GM10248 (cell line): ENCODE data around the gene PLSCR3.

Experiments
- CTCF ChIA-PET: fragments of 300-600 bp; sonication (Branson Sonifier 250); formaldehyde crosslinking; extraction: SDS; loops from one replicate; lab custom pipeline; 2021; ENCODE audit warnings: antibody characterized with exemption; lab: Yijun Ruan, JAX
- POLR2A ChIA-PET: fragments of 350-650 bp; sonication (Branson Sonifier 250); formaldehyde crosslinking; extraction: SDS; loops from one replicate; lab custom pipeline; 2020; ENCODE audit warnings: antibody characterized with exemption; lab: Yijun Ruan, JAX
- DNase-seq: peaks from one replicate; pipeline ENCODE4 v3.0.0; 2012; ENCODE audit errors: extremely low spot score
- TF ChIP-seq, protein P1 (sequence below): IDR thresholded peaks from 2 replicates; pipeline ENCODE4 v1.5.1; 2012; ENCODE audit warnings: mild to moderate bottlenecking, low read depth; ENCODE audit errors: extremely low read depth, missing control alignments, control extremely low read depth

The PLSCR3 gene

DNA sequence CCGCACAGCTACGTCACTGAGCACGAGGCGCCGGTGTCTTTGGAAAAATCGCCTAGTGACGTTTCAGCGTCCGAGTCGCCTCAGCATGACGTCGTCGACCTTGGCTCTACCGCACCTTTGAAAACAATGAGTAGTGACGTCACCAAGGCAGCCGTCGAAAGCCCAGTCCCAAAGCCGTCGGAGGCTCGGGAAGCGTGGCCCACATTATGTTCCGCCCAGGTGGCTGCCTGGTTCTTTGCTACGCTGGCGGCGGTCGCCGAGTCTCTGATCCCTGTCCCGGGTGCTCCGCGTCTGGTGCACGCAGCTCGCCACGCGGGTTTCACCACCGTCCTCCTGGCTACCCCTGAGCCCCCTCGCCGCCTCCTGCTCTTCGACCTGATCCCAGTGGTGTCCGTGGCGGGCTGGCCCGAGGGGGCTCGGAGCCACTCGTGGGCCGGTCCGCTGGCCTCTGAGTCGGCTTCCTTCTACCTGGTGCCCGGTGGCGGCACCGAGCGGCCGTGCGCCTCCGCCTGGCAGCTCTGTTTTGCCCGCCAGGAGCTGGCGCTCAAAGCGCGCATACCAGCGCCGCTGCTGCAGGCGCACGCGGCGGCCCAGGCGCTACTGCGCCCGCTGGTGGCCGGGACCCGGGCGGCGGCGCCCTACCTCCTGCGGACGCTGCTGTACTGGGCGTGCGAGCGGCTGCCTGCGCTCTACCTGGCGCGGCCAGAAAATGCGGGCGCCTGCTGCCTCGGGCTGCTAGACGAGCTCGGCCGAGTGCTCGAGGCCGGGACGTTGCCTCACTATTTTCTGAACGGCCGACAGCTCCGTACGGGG, 42.4 kb upstream of the PLSCR3 start:
- CTCF ChIA-PET, result interaction anchor here (0.8 to 5.3 kb wide), 20 partner anchors 9 to 152 kb away, joined by 3 to 43 read pairs (median 4); partner anchors contain the start of genes CHRNB1, POLR2A, SENP3 and SPEM2

DNA sequence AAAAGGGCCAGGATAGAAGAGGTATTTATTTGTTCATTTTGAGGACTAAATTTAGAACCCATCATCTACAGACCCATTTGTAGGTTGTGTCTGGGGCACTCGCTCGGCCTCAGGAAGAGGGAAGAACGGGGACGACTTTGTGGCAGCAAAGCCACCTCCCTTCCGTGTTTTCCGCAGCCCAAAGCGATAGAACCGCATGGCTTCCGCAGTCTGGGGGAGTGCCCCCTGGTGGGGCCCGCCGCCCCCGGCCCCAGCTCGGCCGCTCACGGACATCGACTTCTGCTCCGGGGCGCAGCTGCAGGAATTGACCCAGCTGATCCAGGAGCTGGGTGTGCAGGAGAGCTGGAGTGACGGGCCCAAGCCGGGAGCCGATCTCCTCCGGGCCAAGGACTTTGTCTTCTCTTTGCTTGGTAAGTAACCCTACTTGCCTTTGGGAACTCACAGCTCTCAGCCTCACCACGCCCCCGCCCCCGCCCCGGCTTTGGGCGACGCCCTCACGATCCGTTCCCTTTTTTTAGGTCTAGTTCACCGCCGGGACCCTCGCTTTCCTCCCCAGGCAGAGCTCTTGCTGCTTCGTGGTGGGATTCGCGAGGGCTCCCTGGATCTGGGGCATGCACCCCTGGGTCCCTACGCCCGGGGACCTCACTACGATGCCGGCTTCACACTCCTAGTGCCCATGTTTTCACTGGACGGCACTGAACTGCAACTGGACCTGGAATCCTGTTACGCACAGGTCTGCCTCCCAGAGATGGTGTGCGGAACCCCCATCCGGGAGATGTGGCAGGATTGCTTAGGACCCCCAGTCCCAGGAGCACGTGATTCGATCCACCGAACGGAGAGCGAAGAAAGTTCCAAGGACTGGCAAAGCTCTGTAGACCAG, 41.6 kb upstream of the PLSCR3 start:
- DNase-seq, result peak; percentile 54
- TF ChIP-seq, protein P1, sequence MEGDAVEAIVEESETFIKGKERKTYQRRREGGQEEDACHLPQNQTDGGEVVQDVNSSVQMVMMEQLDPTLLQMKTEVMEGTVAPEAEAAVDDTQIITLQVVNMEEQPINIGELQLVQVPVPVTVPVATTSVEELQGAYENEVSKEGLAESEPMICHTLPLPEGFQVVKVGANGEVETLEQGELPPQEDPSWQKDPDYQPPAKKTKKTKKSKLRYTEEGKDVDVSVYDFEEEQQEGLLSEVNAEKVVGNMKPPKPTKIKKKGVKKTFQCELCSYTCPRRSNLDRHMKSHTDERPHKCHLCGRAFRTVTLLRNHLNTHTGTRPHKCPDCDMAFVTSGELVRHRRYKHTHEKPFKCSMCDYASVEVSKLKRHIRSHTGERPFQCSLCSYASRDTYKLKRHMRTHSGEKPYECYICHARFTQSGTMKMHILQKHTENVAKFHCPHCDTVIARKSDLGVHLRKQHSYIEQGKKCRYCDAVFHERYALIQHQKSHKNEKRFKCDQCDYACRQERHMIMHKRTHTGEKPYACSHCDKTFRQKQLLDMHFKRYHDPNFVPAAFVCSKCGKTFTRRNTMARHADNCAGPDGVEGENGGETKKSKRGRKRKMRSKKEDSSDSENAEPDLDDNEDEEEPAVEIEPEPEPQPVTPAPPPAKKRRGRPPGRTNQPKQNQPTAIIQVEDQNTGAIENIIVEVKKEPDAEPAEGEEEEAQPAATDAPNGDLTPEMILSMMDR, result peak; percentile 17
- CTCF ChIA-PET, result interaction anchor here (0.8 to 5.3 kb wide), 19 partner anchors 10 to 251 kb away, joined by 3 to 43 read pairs (median 4); partner anchors contain the start of genes CHRNB1, POLR2A, SENP3 and SPEM2
- POLR2A ChIA-PET, result interaction anchor here (0.5 to 1.8 kb wide), 4 partner anchors 32 to 110 kb away, joined by 3 to 12 read pairs (median 6); partner anchors contain the start of genes POLR2A and TMEM256

More for the DNA sequence above, 42.4 kb upstream of the PLSCR3 start:
- TF ChIP-seq, protein P1, result peak; percentile 92
- POLR2A ChIA-PET, result interaction anchor here (1.2 to 1.8 kb wide), 2 partner anchors 33 to 47 kb away, joined by 6 to 12 read pairs; partner anchors contain the start of genes POLR2A and TMEM256
- DNase-seq, result peak; percentile 71

DNA sequence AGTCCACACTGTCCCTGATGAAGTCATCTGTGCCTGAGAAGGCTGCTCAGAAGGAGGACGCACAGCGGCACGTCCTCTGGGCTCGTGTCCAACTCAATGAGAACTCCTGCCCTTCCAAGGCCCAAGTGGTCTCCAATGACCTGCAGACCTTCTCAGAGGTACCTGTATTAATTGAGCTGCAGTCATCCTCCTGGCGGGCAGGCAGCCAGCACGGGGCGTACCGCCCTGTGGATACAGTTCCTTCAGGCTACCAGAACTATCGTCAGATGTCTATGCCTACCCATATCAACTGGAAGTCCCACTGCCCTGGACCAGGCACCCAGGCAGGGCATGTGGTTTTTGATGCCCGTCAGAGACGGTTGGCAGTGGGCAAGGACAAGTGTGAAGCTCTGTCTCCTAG, 38.0 kb upstream of the PLSCR3 start:
- TF ChIP-seq, protein P1, result no peak
- CTCF ChIA-PET, result interaction anchor here (0.8 to 1.5 kb wide), 4 partner anchors 12 to 151 kb away, joined by 3 to 5 read pairs (median 3); partner anchors contain the start of genes SENP3, SLC2A4 and SPEM1
- POLR2A ChIA-PET, result interaction anchor here (0.5 to 0.6 kb wide), 2 partner anchors 9 to 41 kb away, joined by 3 read pairs; no protein-coding TSS in a partner anchor
- DNase-seq, result no peak

DNA sequence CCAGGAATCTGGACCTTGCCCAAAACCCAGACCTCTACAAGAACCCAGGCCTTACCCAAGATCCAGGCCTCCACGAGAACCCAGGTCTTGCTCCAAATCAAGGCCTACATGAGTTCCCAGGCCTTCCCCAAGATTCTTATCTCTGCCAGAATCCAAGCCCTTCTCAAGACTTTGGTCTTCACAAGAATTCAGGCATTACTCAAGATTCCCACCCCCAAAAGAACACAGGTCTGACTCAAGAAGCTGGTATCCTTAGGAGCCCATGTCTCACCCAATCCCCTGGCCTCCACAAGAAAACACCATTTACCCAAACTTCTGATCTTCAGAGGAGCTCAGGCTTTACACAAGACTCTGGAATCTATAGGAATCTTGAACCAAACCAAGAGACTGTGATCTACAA, 36.9 kb upstream of the PLSCR3 start:
- CTCF ChIA-PET, result interaction anchor here (1.5 kb wide), 1 partner anchor 13 kb away, joined by 5 read pairs; no protein-coding TSS in a partner anchor
- POLR2A ChIA-PET, result no interaction called here
- no peak for DNase-seq
- TF ChIP-seq, protein P1, result no peak

- TF ChIP-seq, protein P1, result no peak
- CTCF ChIA-PET, result no interaction called here
- DNase-seq, result no peak
- POLR2A ChIA-PET, result no interaction called here
Observed at GRCh38 chr17:7429722-7430121, 35.4 kb upstream of the PLSCR3 start.
